ENCODE data around the gene PTBP1. TPM values are rescaled to one million over a fixed set of nuclear protein-coding genes. Genes with fewer than 3 reads are reported as not detected.
A peak's percentile ranks its signal among the peaks of the same experiment; 100 is the strongest.

Gene PTBP1
- total RNA-seq, 1 experiment from 2014 or later, result 515 TPM

DNA sequence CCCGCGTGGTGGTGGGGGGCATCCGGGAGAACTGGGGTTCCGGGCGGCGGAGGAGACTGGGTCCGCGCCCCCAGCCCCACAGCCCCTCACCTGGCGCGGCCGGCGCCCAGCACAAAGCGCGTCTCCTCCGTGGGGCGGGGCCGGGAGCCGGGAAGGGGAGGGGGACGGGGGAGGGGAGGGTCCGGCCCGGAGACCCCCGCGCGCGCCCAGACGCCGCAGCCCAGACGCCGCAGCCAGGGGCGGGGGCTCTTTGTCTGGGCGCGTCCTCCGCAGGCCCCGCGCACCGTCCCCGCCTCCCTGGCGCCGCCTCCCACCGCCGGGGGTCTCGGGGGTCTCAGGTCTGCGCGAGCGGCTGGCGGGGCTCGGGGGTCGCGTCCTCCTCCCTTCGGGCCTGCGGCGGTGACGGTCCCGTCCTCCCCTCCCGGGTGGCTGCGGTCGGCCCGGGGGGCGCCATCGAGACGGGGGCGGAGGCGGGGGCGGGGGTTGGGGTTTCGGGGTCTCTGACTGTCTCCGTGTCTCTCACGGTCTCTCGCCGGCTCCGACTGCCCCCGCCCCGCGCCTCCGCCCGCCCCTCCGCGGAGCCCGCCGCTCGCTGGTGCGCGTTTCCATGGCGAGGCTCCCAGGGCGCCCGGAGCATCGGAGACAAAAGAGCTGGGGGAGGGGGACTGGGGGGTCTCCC lies 24.7 kb downstream of the PTBP1 start, which contains the start of gene PLPPR3:
Gene PLPPR3, minus strand, starts transcription at position 131 of the 679 bp plus-strand sequence. CDS start 396 bp downstream, outside the sequence.
- in situ Hi-C loops (cut with HindIII; ENCODE audit: low pct_unique_long_range_greater_than_20kb, low sequenced_read_pairs) (no loop called here), intact Hi-C loops (cut with micrococcal nuclease; ENCODE audit: unreplicated experiment) (no loop called here)
- ATAC-seq (peak; percentile 26; the same call in 1 of the 2 replicates), DNase-seq (ENCODE audit: low read depth, low spot score) (no peak)
- Histone ChIP-seq H3K36me3 (ENCODE audit: control insufficient read depth, insufficient read depth, low read length) (no peaks in the 10 kb centered on the region), H3K9me3 (ENCODE audit: control insufficient read depth, insufficient read depth, low read depth, low read length) (no peaks in the 10 kb centered on the region), H3K27me3 (ENCODE audit: control insufficient read depth, insufficient read depth, low read length) (no peaks in the 10 kb centered on the region), H3K4me3 (ENCODE audit: low read depth in 2 of 2, low read length in 2 of 2) (peak within 1 kb of the TSS; percentile 46 to 48), H3K27ac (ENCODE audit: low read length) (peak within 1 kb of the TSS; percentile 90), H3K4me1 (ENCODE audit: control insufficient read depth, insufficient read depth, low read length) (peaks cover 8% of the 10 kb centered on the region)
- ChIA-PET CTCF (no interaction called here), POLR2A (no interaction called here)
- no TSS peak for BruUV-seq (replicated peaks)
- TF ChIP-seq, protein P1, sequence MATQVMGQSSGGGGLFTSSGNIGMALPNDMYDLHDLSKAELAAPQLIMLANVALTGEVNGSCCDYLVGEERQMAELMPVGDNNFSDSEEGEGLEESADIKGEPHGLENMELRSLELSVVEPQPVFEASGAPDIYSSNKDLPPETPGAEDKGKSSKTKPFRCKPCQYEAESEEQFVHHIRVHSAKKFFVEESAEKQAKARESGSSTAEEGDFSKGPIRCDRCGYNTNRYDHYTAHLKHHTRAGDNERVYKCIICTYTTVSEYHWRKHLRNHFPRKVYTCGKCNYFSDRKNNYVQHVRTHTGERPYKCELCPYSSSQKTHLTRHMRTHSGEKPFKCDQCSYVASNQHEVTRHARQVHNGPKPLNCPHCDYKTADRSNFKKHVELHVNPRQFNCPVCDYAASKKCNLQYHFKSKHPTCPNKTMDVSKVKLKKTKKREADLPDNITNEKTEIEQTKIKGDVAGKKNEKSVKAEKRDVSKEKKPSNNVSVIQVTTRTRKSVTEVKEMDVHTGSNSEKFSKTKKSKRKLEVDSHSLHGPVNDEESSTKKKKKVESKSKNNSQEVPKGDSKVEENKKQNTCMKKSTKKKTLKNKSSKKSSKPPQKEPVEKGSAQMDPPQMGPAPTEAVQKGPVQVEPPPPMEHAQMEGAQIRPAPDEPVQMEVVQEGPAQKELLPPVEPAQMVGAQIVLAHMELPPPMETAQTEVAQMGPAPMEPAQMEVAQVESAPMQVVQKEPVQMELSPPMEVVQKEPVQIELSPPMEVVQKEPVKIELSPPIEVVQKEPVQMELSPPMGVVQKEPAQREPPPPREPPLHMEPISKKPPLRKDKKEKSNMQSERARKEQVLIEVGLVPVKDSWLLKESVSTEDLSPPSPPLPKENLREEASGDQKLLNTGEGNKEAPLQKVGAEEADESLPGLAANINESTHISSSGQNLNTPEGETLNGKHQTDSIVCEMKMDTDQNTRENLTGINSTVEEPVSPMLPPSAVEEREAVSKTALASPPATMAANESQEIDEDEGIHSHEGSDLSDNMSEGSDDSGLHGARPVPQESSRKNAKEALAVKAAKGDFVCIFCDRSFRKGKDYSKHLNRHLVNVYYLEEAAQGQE (IDR thresholded peaks at IDR 0.05; ENCODE audit: insufficient read depth in 1 of 2, low read depth in 2 of 2, low read length in 1 of 2), result no peak
- TF ChIP-seq SIN3A (IDR thresholded peaks at IDR 0.05; ENCODE audit: borderline replicate concordance, insufficient read depth, low read depth, low read length), result no peak
- TF ChIP-seq TCF7L2 (IDR thresholded peaks at IDR 0.05; ENCODE audit: low read depth, low read length), result no peak
- no peak for TF ChIP-seq POLR2AphosphoS5 (IDR thresholded peaks at IDR 0.05; ENCODE audit: low read depth, low read length)
- TF ChIP-seq, protein P2, sequence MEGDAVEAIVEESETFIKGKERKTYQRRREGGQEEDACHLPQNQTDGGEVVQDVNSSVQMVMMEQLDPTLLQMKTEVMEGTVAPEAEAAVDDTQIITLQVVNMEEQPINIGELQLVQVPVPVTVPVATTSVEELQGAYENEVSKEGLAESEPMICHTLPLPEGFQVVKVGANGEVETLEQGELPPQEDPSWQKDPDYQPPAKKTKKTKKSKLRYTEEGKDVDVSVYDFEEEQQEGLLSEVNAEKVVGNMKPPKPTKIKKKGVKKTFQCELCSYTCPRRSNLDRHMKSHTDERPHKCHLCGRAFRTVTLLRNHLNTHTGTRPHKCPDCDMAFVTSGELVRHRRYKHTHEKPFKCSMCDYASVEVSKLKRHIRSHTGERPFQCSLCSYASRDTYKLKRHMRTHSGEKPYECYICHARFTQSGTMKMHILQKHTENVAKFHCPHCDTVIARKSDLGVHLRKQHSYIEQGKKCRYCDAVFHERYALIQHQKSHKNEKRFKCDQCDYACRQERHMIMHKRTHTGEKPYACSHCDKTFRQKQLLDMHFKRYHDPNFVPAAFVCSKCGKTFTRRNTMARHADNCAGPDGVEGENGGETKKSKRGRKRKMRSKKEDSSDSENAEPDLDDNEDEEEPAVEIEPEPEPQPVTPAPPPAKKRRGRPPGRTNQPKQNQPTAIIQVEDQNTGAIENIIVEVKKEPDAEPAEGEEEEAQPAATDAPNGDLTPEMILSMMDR (IDR thresholded peaks at IDR 0.05), result no peak

DNA sequence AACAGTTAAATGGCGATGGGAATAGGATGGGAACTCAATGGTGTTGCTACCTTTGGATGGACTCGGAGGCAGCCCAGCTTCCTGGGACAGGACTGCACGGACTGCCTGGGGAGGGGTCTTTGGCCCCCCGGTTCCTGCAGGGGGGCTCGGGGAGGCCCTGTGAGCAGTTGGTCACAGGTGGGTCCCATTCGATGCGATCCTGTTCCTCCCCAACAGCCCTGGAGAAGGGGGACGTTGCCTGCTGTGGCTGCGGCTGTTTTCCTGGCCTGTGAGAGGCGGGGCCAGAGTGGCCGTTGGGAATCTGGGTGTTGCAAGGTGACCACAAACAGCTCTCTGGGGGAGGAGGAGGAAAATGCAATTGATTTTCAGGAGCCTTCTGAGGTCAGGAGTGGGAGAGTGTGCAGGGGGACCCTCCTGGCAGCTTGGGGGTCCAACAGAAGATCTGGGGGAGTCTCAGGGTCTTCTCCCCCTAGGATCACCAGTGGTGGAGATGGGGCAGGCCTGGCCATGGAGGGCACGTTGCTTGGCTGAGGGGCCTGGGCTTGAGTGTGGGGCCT lies 26.4 kb downstream of the PTBP1 start:
- intact Hi-C loops (cut with micrococcal nuclease; ENCODE audit: unreplicated experiment) (no loop called here), in situ Hi-C loops (cut with HindIII; ENCODE audit: low pct_unique_long_range_greater_than_20kb, low sequenced_read_pairs) (no loop called here)
- ChIA-PET POLR2A (no interaction called here), CTCF (no interaction called here)
- no peak for DNase-seq (ENCODE audit: low read depth, low spot score)
- Histone ChIP-seq H3K36me3 (ENCODE audit: control insufficient read depth, insufficient read depth, low read length) (no peaks in the 10 kb centered on the region), H3K27me3 (ENCODE audit: control insufficient read depth, insufficient read depth, low read length) (no peaks in the 10 kb centered on the region), H3K4me1 (ENCODE audit: control insufficient read depth, insufficient read depth, low read length) (peaks cover 10% of the 10 kb centered on the region), H3K4me3 (ENCODE audit: low read depth in 2 of 2, low read length in 2 of 2) (peak overlapping the region in 1 of 2 experiments; percentile 15; a peak in 1 of 4 replicates), H3K9me3 (ENCODE audit: control insufficient read depth, insufficient read depth, low read depth, low read length) (no peaks in the 10 kb centered on the region), H3K27ac (ENCODE audit: low read length) (peak overlapping the region; percentile 90)
- TSS peak; percentile 97 for BruUV-seq (replicated peaks)
- ATAC-seq, result peak; percentile 79
- TF ChIP-seq POLR2AphosphoS5 (IDR thresholded peaks at IDR 0.05; ENCODE audit: low read depth, low read length), result 0 out of 2 replicates have a peak, but pooled peaks have one; percentile 21
- TF ChIP-seq, protein P2 (IDR thresholded peaks at IDR 0.05), result no peak

Data from Panc1 (cell line).